Neuronal stem cell (in vitro differentiated cells): ENCODE results near the gene IFIT1B.
"Not testable (repeated sequence)": the region's sequence is repeated elsewhere in the genome, so short reads cannot be mapped to it uniquely, and the experiment has no call there.

Experiments
- DNase-seq: peaks from one replicate; pipeline ENCODE4 v3.0.0-alpha.2; 2013; ENCODE audit warnings: low spot score
- H2AFZ ChIP-seq: one replicate; pipeline ENCODE4 v1.6.1; 2013; ENCODE audit warnings: mild to moderate bottlenecking, low read length, inconsistent platforms
- H2AK5ac ChIP-seq: 2 replicates; pipeline ENCODE4 v1.6.1; 2013; ENCODE audit warnings: low read depth, mild to moderate bottlenecking, inconsistent platforms, low read length, moderate library complexity, mixed read lengths
- H2BK120ac ChIP-seq: 2 replicates; pipeline ENCODE4 v1.6.1; 2013; ENCODE audit warnings: low read depth, mild to moderate bottlenecking, inconsistent platforms, low read length, moderate library complexity, mixed read lengths
- H2BK12ac ChIP-seq: one replicate; pipeline ENCODE4 v1.6.1; 2013; ENCODE audit warnings: low read length, inconsistent platforms
- H2BK15ac ChIP-seq: 2 replicates; pipeline ENCODE4 v1.6.1; 2013; ENCODE audit warnings: mild to moderate bottlenecking, low read length, inconsistent platforms, mixed read lengths
- H2BK5ac ChIP-seq: one replicate; pipeline ENCODE4 v1.6.1; 2013; ENCODE audit warnings: inconsistent platforms, mild to moderate bottlenecking, low read length, moderate library complexity
- H3K14ac ChIP-seq: one replicate; pipeline ENCODE4 v1.6.1; 2013; ENCODE audit warnings: low read length, inconsistent platforms
- H3K18ac ChIP-seq: 2 replicates; pipeline ENCODE4 v1.6.1; 2013; ENCODE audit warnings: low read length, inconsistent platforms
- H3K23ac ChIP-seq: 2 replicates; pipeline ENCODE4 v1.6.1; 2013; ENCODE audit warnings: low read depth, mild to moderate bottlenecking, mixed read lengths, low read length, inconsistent platforms; ENCODE audit not compliant: poor library complexity
- H3K27ac ChIP-seq: replicated peaks from 3 replicates; pipeline ENCODE4 v1.5.1; 2013; ENCODE audit warnings: low read length, inconsistent platforms
- H3K27me3 ChIP-seq, 3 experiments: 2 replicates each; pipeline ENCODE4 v1.6.1; 2013; ENCODE audit warnings: low read length in 3 of 3, mild to moderate bottlenecking in 2 of 3, inconsistent platforms in 1 of 3, low read depth in 1 of 3, mixed read lengths in 1 of 3, moderate library complexity in 1 of 3; ENCODE audit not compliant: control insufficient read depth in 3 of 3, insufficient read depth in 3 of 3
- H3K36me3 ChIP-seq, 2 donors: replicated peaks in 1 of 2; 2 replicates each; pipeline ENCODE4 v1.6.1; 2013; ENCODE audit warnings: low read length in 2 of 2; ENCODE audit not compliant: control insufficient read depth in 2 of 2, insufficient read depth in 2 of 2
- H3K4ac ChIP-seq: 2 replicates; pipeline ENCODE4 v1.6.1; 2013; ENCODE audit warnings: inconsistent platforms, mild to moderate bottlenecking, low read length, moderate library complexity
- H3K4me1 ChIP-seq, 2 donors: 1 replicate in 1 of 2; 2 replicates in 1 of 2; pipeline ENCODE4 v1.6.1; 2013; ENCODE audit warnings: low read length in 2 of 2, low read depth in 1 of 2; ENCODE audit not compliant: control insufficient read depth in 2 of 2, insufficient read depth in 1 of 2
- H3K4me2 ChIP-seq: one replicate; pipeline ENCODE4 v1.6.1; 2013; ENCODE audit warnings: mild to moderate bottlenecking, low read length, inconsistent platforms; ENCODE audit not compliant: insufficient read depth, poor library complexity, severe bottlenecking
- H3K4me3 ChIP-seq, 2 donors: 2 replicates each; pipeline ENCODE4 v1.5.1; 2013; ENCODE audit warnings: low read length in 2 of 2, mild to moderate bottlenecking in 2 of 2, inconsistent platforms in 1 of 2, moderate library complexity in 1 of 2
- H3K79me1 ChIP-seq: one replicate; pipeline ENCODE4 v1.6.1; 2013; ENCODE audit warnings: low read depth, mild to moderate bottlenecking, inconsistent platforms, low read length, moderate library complexity
- H3K9ac ChIP-seq: one replicate; pipeline ENCODE4 v1.6.1; 2013; ENCODE audit warnings: mild to moderate bottlenecking, low read depth, low read length, inconsistent platforms; ENCODE audit not compliant: poor library complexity
- H3K9me3 ChIP-seq, 2 donors: replicated peaks in 1 of 2; 2 replicates each; pipeline versions ENCODE3 to v1.6.1; 2013; ENCODE audit warnings: low read length in 2 of 2, mild to moderate bottlenecking in 2 of 2, inconsistent platforms in 1 of 2, low read depth in 1 of 2, mixed read lengths in 1 of 2, moderate library complexity in 1 of 2; ENCODE audit not compliant: control insufficient read depth in 2 of 2, insufficient read depth in 1 of 2
- H4K8ac ChIP-seq: one replicate; pipeline ENCODE4 v1.6.1; 2013; ENCODE audit warnings: low read depth, mild to moderate bottlenecking, inconsistent platforms, low read length, moderate library complexity
- H4K91ac ChIP-seq: one replicate; pipeline ENCODE4 v1.6.1; 2013; ENCODE audit warnings: low read length, low read depth, mild to moderate bottlenecking, inconsistent platforms; ENCODE audit not compliant: poor library complexity
- WGBS, 2 donors: extraction: QIAGEN DNeasy Blood & Tissue Kit; methylation state at CpG; one replicate each; pipeline ENCODE4 v1.1.7; 2013; ENCODE audit warnings: missing lambda C conversion rate in 2 of 2, mixed read lengths in 1 of 2; ENCODE audit not compliant: insufficient read length in 2 of 2, insufficient replicate concordance in 1 of 2; ENCODE audit errors: extremely low coverage in 2 of 2; 5-methylcytosine and 5-hydroxymethylcytosine counted together

Gene IFIT1B

GRCh38 chr10:89404104-89405047, 26.5 kb downstream of the IFIT1B start:
- peaks cover 3 to 4% of the 10 kb centered on the region in 2 donors for H3K36me3 ChIP-seq
- peaks cover 3 to 5% of the 10 kb centered on the region in 2 donors for H3K9me3 ChIP-seq
- H3K27ac ChIP-seq = no peak overlapping the region
- H2AK5ac ChIP-seq = no peak overlapping the region
- H3K9ac ChIP-seq = no peak overlapping the region
- no peaks in the 10 kb centered on the region for H3K79me1 ChIP-seq
- H3K4ac ChIP-seq = no peak overlapping the region
- no peak overlapping the region for H4K91ac ChIP-seq
- H2AFZ ChIP-seq = no peak overlapping the region
- no peak overlapping the region for H2BK12ac ChIP-seq
- peak overlapping the region; percentile 65 for H4K8ac ChIP-seq
- no peak overlapping the region for H2BK15ac ChIP-seq
- no peaks in the 10 kb centered on the region for H3K4me1 ChIP-seq
- H2BK120ac ChIP-seq = no peak overlapping the region
- H3K27me3 ChIP-seq = no peaks in the 10 kb centered on the region
- no peak overlapping the region for H2BK5ac ChIP-seq
- DNase-seq = no peak
- H3K4me3 ChIP-seq = no peak overlapping the region
- H3K14ac ChIP-seq = no peak overlapping the region
- peak overlapping the region; percentile 77 for H3K18ac ChIP-seq
- H3K23ac ChIP-seq = no peak overlapping the region
- WGBS, 2 donors = no CpG with 5 or more reads among the region's 11 CpGs
- H3K4me2 ChIP-seq = no peak overlapping the region

GRCh38 chr10:89406178-89406577, 28.3 kb downstream of the IFIT1B start:
- WGBS, 2 donors = no CpG with 5 or more reads among the region's 9 CpGs

GRCh38 chr10:89407792-89408191, 29.9 kb downstream of the IFIT1B start:
- not testable (repeated sequence) for H3K27me3 ChIP-seq, H3K27ac ChIP-seq, H3K14ac ChIP-seq, H2BK15ac ChIP-seq, H3K4me2 ChIP-seq, H4K8ac ChIP-seq, H3K79me1 ChIP-seq, H4K91ac ChIP-seq, H2BK12ac ChIP-seq, DNase-seq, H2AK5ac ChIP-seq, H2BK5ac ChIP-seq, H2AFZ ChIP-seq, H3K4ac ChIP-seq, H3K18ac ChIP-seq, H3K4me3 ChIP-seq, H3K4me1 ChIP-seq, H3K23ac ChIP-seq, H3K36me3 ChIP-seq, H3K9me3 ChIP-seq, H3K9ac ChIP-seq, H2BK120ac ChIP-seq
- no CpG with 5 or more reads among the region's 3 CpGs for WGBS, 2 donors

More at GRCh38 chr10:89406178-89406577, 28.3 kb downstream of the IFIT1B start:
- not testable (repeated sequence) for H2BK120ac ChIP-seq, H3K4me1 ChIP-seq, H3K4me3 ChIP-seq, H4K8ac ChIP-seq, H3K79me1 ChIP-seq, H2BK12ac ChIP-seq, H3K36me3 ChIP-seq, H3K4ac ChIP-seq, DNase-seq, H2BK5ac ChIP-seq, H2AFZ ChIP-seq, H3K9me3 ChIP-seq, H2AK5ac ChIP-seq, H2BK15ac ChIP-seq, H3K4me2 ChIP-seq, H3K27me3 ChIP-seq, H3K18ac ChIP-seq, H3K9ac ChIP-seq, H3K27ac ChIP-seq, H3K14ac ChIP-seq, H4K91ac ChIP-seq, H3K23ac ChIP-seq

- H3K27ac ChIP-seq, H2AFZ ChIP-seq, H2BK15ac ChIP-seq, H3K79me1 ChIP-seq, H3K9me3 ChIP-seq, H2BK5ac ChIP-seq, H3K4me3 ChIP-seq, H3K9ac ChIP-seq, H3K4me1 ChIP-seq, H3K18ac ChIP-seq, H3K36me3 ChIP-seq, H4K8ac ChIP-seq, H2BK120ac ChIP-seq, H4K91ac ChIP-seq, H3K14ac ChIP-seq, H3K27me3 ChIP-seq, DNase-seq, H3K4ac ChIP-seq, H3K23ac ChIP-seq, H2BK12ac ChIP-seq, H3K4me2 ChIP-seq, H2AK5ac ChIP-seq: not testable (repeated sequence)
- WGBS, 2 donors = no CpG with 5 or more reads among the region's 5 CpGs
Measured at GRCh38 chr10:89409282-89409681, 31.4 kb downstream of the IFIT1B start.
